Ramos (cell line): Measurements from ENCODE around the gene ZNF207.

Experiments
- in situ Hi-C: fragments of 300-500 bp; cut with MboI; formaldehyde crosslinking; loops from one replicate; pipeline ENCODE4 v1.14.3; 2022; ENCODE audit warnings: low sequenced_read_pairs; ENCODE audit not compliant: unreplicated experiment

Gene ZNF207

DNA sequence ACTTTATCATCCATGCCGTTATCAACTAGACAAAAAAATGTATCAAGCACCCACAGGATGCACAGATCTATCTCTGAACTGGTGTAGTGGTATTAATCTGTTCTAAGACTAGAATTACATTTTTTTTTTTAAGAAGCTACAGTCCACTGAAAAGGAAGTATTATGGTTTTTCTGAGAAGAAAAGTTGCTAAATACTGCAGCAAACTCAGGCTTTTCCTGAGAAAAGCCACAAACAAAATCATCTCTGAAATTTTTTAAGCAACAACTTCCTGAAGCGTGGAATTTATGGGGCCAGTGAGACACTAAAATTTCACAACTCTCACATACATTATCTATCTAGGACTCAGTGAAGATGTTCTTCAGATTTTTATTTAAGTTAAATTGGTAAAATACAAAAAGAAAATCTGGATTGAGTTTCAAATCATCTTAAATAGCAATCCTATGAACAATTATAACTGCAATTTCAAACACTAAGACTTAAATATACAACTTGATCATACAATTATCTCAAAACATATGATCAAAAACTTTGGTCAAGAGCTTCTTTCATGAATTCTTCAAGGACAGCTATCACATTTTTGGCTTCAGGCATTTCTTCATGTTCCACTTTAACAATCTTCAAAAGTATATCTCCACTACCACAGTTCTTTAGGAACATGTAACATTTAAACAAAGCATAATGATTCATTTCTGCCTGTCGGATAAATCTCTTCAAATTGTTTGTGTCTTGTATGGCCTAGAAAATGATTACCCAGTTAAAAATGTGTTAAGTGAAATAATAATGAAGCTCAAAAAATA, 18.5 kb upstream of the ZNF207 start:
- in situ Hi-C loops = no loop called here

DNA sequence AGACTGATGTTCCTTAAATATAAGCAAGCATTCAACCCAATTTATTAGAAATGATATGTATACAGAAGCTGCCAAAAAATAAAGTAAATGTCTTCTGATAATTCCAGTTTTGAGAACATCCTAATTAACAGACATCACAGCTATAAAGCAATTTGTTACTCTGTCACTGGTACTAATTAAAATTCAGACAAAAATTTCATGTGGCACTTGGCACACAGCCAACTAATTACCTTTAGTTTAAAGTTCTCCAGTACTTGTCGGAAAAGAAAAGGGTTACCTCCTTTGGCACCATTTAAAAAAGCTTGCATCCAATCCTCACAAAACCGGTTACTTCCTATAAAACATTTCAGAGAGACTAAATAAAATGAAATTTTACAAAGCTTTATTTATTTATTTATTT, 16.8 kb upstream of the ZNF207 start:
- in situ Hi-C loops = no loop called here

DNA sequence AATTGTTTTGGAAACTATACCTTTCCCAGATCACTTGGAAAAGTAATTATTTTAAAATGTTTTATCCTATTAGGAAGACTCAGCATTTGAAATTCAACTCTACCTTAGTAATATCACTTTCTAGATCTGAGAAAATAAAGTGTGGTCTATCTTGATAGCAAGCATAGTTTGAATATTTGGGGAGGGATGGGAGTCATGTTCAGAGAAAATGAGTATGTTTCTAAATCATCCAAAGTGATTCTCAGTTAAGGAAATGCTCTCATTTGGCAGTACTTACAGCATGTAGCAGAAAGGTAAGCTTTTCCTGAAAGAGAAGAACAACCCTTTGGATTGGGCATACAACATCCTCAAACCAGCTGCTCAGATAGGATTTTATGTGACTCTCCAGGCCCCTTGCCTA, 14.9 kb upstream of the ZNF207 start:
- in situ Hi-C loops = no loop called here

DNA sequence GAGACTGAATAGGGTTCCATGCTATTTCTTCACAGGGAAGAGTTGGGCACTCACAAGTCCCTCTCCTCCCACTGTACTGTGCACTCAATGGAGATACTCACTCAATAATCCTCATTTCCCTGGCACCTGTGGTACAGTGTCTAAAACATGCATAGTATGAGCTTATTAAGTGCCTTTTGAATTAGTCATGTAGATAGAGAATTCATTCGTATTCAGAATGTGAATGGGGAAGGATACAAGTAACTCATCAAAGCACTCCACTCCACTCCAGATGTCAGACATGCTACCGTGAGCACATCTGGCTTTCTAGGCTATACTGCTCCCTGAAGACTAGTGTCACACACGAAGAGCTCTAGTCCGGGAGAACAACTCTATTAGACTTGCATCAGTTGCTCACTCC, 14.3 kb upstream of the ZNF207 start:
- in situ Hi-C loops = no loop called here

DNA sequence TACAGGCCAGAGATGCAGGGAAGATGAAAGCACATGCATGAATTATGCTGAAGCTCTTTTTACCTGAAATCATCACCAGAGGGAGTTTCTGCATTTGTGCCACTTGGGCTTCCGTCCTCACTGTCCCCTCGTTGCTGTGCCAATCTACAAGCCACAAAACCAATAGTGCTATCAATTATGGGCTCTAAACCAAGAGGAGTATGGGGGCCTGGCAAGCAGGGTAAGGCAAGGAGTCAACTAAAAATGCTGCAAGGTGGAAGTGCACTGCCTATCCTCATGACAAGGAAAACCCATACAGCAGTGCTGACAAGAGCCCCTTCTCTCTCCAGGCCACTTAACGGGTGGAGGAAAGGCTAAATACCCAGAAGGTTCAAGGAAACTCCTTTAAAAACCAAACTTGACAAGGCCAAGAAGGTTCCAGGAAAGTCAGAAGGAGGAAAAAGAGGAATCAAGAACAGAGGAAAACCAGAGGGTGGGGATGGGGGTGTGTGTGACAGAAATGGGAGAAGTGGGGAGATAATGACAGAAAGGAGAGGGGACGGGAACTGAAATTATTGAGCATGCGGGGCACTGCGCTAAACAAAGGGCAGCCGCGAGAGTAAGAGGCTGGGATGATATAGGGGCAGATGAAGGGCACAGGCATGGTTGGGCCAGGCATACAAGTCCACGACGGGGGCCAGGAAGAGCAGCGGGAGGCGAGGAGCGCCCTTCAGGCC, 8.7 kb upstream of the ZNF207 start:
- in situ Hi-C loops = no loop called here

DNA sequence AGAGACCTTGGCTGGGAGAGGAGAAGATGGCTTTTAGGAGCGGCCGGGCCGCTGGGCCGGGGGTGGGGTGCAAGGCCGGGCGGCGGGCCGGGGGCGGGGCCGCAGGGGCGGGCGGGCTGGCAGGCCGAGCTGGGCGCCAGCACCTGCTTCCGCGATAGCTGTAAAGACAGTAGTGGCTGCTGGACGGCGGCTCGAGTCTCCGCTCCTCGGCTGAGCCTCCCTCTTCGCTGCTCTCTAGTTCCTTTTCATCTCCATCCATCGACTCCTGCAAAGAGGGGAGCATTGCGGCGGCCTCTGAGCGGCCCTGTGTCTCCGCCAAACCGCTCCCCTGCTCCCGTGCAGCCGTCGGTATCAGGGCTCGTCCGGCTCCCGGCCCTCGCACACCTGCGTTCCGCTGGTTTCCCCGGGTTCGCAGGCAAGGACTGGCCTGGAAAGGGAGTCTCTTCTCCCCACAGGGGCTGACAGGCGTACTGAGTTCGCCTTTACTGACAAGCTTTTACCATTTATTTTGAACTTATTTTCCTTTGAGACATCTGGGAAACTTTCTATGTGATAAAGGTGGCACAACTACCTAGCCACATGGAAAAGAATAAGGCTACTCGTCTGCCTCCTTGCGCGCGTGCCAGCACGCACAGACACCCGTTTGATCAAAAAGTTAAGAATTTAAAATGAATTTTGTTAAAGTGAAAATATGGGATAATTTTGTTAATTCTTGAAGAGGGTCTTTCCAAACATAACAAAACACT, 7.9 kb upstream of the ZNF207 start, which contains the start of gene C17orf75:
TSS of gene C17orf75 (minus strand) at position 317 of the 746 bp plus-strand sequence. CDS start at position 283, 34 bp downstream.
- in situ Hi-C loops = no loop called here

DNA sequence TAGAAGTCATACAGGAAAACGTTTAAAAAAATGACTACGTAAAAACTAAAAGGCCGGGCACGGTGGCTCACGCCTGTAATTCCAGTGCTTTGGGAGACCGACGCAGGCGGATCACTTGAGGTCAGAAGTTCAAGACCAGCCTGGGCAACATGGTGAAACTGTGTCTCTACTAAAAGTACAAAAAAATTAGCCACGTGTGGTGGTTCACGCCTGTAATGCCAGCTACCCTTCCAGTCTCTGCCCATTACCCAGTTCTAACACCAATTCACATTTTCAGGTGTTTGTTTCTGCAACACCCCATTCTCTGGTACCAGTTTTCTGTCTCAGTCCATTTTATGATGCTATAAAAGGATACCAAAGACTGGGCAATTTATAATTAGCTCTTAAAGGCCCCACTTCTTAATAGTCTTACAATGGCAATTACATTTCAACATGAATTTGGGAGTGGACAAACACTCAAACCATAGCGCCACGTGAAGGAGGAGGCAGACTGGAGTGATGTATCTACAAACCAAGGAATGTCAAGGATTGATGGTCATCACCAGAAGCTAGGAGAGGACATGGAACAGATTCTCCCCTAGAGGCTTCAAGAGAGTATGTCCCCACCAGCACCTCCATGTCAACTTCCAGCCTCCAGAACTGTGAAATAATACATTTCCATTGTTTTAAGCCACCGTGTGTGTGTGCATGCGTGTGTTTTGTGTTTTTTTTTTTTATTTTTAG, 7.2 kb upstream of the ZNF207 start:
- in situ Hi-C loops = no loop called here

DNA sequence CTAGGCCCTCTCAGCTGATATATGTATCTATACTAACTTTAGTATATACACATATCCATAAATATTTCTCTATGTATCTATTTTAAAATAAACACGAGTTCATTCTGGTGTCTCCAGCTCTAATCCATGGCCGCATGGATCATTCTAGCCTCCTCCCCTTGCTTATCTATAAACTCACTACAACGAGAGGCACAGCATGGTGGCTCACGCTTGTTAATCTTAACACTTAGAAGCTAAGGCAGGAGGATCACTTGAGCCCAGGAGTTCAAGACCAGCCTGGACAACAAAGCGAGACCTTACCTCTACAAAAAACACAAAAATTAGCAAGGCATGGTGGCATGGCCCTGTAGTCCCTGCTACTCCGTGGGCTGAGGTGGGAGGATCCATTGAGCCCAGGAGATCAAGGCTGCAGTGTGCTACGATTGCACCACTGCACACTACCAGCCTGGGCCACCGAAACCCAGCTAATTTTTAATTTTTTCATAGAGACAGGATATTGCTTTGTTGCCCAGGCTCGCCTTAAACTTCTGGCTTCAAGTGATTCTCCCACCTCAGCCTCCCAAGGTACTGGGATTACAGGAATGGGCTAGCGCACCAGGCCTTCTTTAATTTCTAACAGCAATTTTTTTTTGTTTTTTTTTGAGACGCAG, 3.9 kb upstream of the ZNF207 start:
- in situ Hi-C loops = no loop called here

DNA sequence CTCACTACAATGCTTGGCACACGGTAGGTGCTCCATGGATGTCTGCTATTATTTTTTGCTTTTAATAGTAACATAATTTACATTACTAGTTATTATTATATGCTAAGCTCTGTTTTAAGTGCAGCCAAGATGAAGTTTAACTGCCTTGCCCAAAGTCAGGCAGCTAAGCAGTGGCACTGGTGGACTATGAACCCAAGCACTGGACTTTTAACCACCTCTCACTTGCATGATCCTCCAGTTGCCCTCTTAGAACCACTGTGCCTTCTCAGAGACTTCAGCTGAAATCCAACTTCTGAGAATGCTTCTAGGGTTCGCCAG, 1.5 kb upstream of the ZNF207 start:
- in situ Hi-C loops = no loop called here

DNA sequence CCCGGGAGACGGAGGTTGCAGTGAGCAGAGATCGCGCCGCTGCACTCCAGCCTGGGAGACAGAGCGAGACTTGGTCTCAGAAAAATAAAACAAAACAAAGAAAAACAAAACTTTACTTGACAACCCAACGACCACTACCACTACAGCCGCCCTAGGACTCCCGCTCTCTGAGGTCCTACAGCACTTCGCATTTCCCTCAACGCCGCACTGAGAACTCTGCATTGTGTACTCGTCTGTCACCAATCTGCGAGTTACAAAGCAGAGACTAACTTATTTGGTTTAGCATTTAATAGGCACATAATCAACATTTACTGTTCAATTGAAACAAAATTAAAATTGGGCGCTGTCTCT, 479 bp upstream of the ZNF207 start:
- in situ Hi-C loops = no loop called here

DNA sequence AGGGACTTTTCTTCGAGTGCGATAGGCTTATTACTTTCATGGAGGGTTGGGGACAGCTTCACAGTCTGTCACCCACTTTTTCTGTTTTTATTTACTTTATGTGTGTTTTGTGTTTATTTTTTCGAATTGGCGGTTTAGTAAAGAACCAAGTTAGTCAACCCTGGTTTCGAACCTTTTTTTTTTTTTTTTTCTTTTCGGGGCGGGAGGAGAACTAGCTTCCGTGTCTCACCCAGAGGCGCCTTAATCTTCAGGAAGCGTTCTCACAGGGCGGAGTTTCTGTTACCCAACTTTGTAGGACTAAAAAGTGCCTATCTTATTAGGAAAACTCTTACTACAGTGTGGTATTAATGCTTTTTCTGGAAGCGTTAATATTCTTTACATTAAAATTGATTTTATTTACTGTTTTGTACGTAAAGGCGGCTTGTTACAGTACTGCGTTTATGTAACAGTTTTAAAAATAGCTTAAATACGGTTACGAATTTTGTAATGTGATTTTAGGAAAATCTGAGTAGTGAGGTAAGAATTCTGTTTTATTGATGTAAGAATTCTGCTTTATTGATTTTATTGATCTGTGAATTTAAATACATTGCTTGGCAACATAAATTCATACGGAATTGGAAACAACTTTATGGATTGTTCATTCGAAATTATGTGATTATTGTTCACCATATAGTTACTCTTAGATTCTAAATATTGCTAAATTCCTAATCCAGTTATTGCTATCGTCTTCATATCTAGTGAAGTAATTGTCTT, 885 bp downstream of the ZNF207 start:
- in situ Hi-C loops = loop anchor here (25.0 kb wide), 1 partner anchor 389 kb away; no protein-coding TSS in a partner anchor

DNA sequence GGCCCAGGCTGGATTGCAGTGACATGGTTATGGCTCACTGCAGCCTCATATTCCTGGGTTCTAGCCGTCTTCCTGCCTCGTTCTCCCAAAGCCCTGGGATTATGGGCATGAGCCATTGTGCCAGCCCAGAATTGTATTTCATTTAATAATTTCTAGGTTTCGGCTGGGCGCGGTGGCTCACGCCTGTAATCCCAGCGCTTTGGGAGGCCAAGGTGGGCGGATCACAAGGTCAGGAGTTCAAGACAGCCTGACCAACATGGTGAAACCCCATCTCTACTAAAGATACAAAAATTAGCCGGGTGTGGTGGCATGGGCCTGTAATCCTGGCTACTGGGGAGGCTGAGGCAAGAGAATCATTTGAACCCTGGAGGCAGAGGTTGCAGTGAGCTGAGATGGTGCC, 2.8 kb downstream of the ZNF207 start:
- in situ Hi-C loops = loop anchor here (25.0 kb wide), 1 partner anchor 390 kb away; no protein-coding TSS in a partner anchor

DNA sequence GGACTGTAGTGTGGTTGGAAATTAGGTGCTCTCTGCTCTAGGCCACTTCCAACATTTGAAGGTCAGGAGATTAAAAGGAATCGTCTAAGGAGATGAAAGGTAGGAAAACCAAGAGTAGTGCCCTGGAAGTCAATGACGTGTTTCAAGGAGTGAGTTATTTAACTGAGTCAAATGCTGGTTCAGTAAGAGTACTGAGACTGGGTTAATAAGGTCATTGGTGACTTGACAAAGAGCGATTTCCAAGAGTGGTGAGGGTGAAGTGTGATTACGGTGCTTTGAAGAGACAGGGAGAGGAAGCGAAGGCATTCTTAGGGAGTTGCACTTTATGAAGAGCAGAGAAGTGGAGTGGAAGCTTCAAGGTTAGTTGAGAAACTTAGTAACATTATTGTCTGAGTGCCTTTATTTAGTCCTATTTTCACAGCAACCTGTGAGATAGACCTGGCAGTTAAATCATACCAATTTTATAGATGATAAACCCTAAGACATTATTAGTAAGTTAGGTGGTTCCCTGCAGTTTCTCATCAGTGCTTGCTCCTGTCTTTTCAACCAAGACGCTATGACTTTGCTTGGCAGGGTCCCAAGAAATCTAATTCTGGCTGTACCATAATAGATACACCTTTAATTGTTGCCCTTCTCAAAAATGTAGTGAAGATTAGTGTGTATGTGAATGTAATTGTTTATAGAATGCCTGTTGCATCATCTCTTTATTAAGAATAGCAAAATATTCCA, 5.9 kb downstream of the ZNF207 start:
- in situ Hi-C loops = loop anchor here (25.0 kb wide), 1 partner anchor 394 kb away; no protein-coding TSS in a partner anchor

DNA sequence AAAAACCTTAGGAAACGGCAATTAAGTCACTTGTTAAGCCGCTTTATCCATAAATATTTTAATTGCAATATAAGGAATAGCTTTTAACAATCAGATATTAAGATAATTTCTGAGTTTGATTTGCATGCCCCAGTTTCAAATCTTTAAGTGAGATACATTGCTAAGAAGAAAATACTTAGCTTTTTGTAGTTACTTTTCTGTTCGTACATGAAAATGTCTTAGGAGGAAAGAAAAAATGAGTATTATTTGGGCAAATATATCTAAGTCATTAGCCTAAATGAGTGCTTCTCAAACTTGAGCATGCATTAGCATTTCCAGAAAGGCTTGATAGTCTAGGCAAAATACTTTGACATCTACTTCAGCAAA, 6.4 kb downstream of the ZNF207 start:
- in situ Hi-C loops = loop anchor here (25.0 kb wide), 1 partner anchor 394 kb away; no protein-coding TSS in a partner anchor

DNA sequence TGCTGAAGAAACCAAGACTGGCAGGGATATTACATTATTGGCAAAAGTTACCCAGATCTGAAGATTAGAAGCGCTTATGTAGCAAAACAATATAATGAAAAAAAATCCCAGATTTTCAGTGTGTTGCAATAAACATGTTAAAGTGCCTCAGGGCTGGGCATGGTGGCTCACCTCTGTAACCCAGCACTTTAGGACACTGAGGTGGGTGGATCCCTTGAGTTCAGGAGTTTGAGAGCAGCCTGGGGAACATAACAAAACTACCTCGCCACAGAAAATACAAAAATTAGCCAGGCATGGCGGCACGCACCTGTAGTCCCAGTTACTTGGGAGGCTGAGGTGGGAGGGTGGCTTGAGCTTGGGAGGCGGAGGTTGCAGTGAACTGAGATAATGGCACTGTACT, 6.8 kb downstream of the ZNF207 start:
- in situ Hi-C loops = loop anchor here (25.0 kb wide), 1 partner anchor 394 kb away; no protein-coding TSS in a partner anchor

DNA sequence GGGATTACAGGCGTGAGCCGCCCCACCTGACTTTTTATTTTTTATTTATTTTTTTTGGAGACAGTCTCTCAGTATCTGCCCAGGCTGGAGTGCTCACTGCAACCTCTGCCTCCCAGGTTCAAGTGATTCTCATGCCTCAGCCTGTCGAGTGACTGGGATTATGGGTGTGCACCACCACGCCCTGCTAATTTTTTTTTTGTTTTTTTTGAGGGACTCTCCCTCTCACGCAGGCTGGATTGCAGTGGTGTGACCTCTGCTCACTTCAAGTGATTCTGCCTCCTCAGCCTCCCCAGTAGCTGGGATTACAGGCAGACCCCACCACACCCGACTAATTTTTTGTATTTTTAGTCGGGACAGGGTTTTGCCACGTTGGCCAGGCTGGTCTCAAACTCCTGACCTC, 7.7 kb downstream of the ZNF207 start:
- in situ Hi-C loops = loop anchor here (25.0 kb wide), 1 partner anchor 395 kb away; no protein-coding TSS in a partner anchor

DNA sequence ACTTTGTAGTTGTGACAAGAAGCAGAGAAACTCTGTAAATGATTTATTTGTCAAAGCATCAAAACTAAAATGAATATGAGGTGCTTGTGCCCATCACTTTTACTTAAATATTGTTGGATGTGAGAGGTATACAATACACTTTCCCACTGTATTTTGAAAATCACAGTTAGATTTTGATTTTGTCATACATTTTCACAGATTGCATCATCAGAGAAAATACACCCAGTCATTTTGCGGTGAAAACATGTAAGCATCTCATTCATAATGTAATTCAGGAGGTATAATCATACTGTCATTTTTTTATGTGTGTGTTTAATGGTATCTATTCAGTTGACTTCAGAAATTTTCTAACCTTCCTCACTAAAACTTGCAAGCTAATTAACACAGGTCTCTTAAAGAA, 11.3 kb downstream of the ZNF207 start:
- in situ Hi-C loops = loop anchor here (25.0 kb wide), 1 partner anchor 399 kb away; no protein-coding TSS in a partner anchor

DNA sequence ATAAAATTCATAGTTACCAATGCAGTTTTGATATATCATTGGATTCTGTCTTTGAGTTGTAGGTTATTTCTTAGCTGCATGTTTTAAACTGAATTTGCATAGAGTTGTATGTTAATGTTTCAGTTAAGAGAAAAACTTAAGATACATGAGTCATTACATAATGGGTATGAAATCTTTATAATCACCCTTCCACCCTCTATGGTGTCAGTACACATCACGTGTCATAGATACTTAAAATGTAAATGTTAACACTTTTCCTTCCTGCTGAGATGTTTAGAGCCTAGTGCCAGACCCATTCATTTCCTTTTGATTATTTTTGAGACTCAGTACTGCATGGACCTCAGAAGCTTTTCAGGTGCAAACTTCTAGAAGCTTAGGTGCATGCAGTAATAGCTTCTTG, 20.5 kb downstream of the ZNF207 start:
- in situ Hi-C loops = loop anchor here (25.0 kb wide), 1 partner anchor 408 kb away; no protein-coding TSS in a partner anchor
